ENCODE data around the gene MARK2.

Gene MARK2

GRCh38 chr11:63908631-63909401 is 69.9 kb downstream of the MARK2 start:
- no peak for FAIRE-seq

GRCh38 chr11:63909591-63910506 is 70.9 kb downstream of the MARK2 start:
- no peak for FAIRE-seq
- DNase-seq (ENCODE audit: low spot score) = no peak

More at GRCh38 chr11:63908631-63909401, 69.9 kb downstream of the MARK2 start:
- no peak for DNase-seq (ENCODE audit: low spot score)

GRCh38 chr11:63910675-63911074 is 71.8 kb downstream of the MARK2 start:
- FAIRE-seq = no peak
- no peak for DNase-seq (ENCODE audit: low spot score)

- FAIRE-seq (no peak), DNase-seq (ENCODE audit: low spot score) (no peak)
Measured at GRCh38 chr11:63911440-63911839, 72.5 kb downstream of the MARK2 start.

- DNase-seq (ENCODE audit: low spot score) = no peak
- no peak for FAIRE-seq
Measured at GRCh38 chr11:63911876-63912275, 73.0 kb downstream of the MARK2 start.

GRCh38 chr11:63912678-63913077 is 73.8 kb downstream of the MARK2 start:
- DNase-seq (ENCODE audit: low spot score) (no peak), FAIRE-seq (no peak)

- no peak for FAIRE-seq
- DNase-seq (ENCODE audit: low spot score) = no peak
Measured at GRCh38 chr11:63913866-63914830, 75.2 kb downstream of the MARK2 start.

GRCh38 chr11:63914896-63915691 is 76.2 kb downstream of the MARK2 start:
- no peak for FAIRE-seq
- DNase-seq (ENCODE audit: low spot score) = no peak

GRCh38 chr11:63915961-63916836 is 77.3 kb downstream of the MARK2 start:
- FAIRE-seq = no peak
- DNase-seq (ENCODE audit: low spot score) = peak; percentile 77

- DNase-seq (ENCODE audit: low spot score) (peak; percentile 90), FAIRE-seq (no peak)
Measured at GRCh38 chr11:63916837-63917691, 78.2 kb downstream of the MARK2 start, which contains the start of gene RCOR2. Gene RCOR2, minus strand, starts transcription at chr11:63917164. Its CDS starts 708 bp downstream, at chr11:63916456.

GRCh38 chr11:63917692-63918506 is 79.0 kb downstream of the MARK2 start:
- FAIRE-seq = no peak
- no peak for DNase-seq (ENCODE audit: low spot score)

GRCh38 chr11:63918507-63919191 is 79.7 kb downstream of the MARK2 start:
- FAIRE-seq = no peak
- DNase-seq (ENCODE audit: low spot score) = no peak

GRCh38 chr11:63919267-63920125 is 80.6 kb downstream of the MARK2 start:
- FAIRE-seq (no peak), DNase-seq (ENCODE audit: low spot score) (no peak)

- no peak for FAIRE-seq
- DNase-seq (ENCODE audit: low spot score) = no peak
Measured at GRCh38 chr11:63920126-63920938, 81.4 kb downstream of the MARK2 start.

GRCh38 chr11:63920939-63921417 is 82.1 kb downstream of the MARK2 start:
- DNase-seq (ENCODE audit: low spot score) = no peak
- no peak for FAIRE-seq
